Activated naive CD4-positive, alpha-beta T cell treated with Interleukin-2 at 50 U/mL for 16 hours (primary cell): ENCODE results near the gene USP6.
"Not testable (repeated sequence)": the region's sequence is repeated elsewhere in the genome, so short reads cannot be mapped to it uniquely, and the experiment has no call there.

Experiments
- DNase-seq: peaks from one replicate; pipeline ENCODE4 v3.0.0-alpha.2; 2020

Gene USP6

GRCh38 chr17:5122586-5123342 is 6.9 kb downstream of the USP6 start:
- no peak for DNase-seq

- no peak for DNase-seq
Measured at GRCh38 chr17:5123343-5124124, 7.7 kb downstream of the USP6 start.

DNA sequence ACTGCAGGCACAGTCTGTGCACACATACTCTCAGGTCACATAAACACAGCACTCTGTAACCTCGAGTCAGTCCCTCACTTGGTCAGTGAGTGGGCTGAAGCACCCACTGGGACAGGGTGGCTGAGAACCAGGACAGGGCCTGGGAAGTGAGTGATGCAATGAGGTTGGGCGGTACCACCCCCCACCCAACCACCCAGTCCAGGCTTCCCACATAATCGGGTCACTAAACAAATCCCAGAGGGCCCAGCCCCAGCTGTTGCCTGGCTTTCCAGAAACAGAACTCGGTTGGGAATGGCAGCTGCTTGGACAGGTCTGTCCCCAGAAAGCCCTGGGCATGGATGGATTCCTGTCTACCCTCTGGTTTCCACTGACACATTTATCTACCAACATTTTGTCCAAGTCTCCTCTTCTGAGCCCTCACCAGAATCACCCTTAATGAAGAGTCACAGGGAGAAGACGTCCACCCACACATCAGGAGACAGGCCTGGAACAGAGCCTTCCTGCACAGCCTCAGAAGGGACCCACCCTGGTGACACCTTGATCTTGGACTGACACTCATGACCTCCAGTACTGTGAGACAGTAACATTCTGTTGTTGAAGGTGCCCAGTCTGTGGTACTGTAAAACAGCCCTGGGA is 8.4 kb downstream of the USP6 start:
- DNase-seq: not testable (repeated sequence)

- DNase-seq: not testable (repeated sequence)
Measured at GRCh38 chr17:5124896-5125295, 9.1 kb downstream of the USP6 start.

GRCh38 chr17:5126719-5127488 is 11.1 kb downstream of the USP6 start:
- no peak for DNase-seq

DNA sequence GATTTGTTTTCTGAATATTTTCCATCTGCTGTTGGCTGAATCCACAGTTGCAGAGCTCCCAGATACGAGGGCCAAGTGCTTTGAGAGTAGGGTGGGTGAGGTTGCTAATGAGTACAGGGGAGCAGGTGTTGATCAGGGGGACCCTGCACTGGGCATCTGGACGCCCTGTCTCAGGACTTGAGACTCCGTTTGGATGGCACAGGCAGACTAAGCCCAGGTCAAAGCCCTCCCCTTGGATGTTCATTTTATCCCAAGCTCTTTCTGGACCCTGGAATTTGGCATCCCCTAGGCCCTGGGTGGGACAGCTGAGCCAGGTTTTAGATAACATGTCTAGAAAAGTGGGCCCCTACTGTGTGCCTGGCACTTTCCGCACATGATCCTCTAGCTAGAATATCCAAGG is 12.1 kb downstream of the USP6 start:
- DNase-seq: no peak

GRCh38 chr17:5128387-5128786 is 12.6 kb downstream of the USP6 start:
- not testable (repeated sequence) for DNase-seq

DNA sequence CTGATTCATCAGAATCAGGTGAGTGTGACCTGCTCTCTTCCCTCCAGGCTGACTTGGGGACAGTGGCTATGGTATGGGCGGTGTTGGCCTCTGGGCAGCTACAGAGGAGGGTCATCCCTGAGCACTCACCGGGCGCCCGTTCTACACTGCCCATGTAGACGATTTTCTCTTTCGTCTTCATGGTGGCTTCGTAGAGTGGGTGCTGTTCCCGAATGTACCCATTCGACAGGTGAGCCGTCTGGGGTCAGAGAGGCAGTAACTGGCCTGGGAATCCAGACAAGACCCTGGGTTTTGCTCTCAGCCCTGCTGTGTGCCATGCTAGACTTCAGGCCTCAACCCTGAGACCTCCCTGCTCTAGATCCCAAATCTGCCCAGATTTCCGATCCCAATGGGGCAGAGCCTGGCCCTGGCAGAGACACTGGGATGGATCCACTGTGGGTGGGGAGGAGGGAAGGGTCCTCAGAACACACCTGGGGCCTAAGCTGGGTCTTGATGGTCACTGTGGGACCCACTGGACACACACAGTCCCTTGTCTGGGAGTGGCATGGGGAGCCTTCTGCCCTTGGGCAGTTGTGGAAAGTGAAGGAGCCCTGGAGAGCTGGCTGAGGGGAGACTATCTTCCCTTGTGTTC is 13.2 kb downstream of the USP6 start:
- no peak for DNase-seq

DNA sequence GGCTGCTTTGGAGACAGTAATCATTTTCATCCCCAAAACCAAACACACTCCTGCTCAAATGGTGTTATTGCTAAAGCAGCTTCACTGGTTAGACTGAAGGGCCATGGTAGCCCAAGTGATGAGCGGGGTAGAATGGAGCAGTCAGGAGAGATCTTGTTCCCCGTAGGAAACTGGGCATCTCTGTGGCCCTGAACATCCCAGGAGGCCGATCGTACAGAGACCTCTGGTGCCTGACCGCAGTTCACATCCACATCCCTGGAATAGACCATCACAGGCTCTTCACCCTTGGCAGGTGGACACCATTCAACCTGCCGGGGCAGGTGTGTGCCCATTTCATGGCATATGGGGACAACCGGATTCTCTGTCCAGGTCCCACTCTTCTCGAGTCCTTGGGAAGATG is 13.9 kb downstream of the USP6 start:
- not testable (repeated sequence) for DNase-seq

DNA sequence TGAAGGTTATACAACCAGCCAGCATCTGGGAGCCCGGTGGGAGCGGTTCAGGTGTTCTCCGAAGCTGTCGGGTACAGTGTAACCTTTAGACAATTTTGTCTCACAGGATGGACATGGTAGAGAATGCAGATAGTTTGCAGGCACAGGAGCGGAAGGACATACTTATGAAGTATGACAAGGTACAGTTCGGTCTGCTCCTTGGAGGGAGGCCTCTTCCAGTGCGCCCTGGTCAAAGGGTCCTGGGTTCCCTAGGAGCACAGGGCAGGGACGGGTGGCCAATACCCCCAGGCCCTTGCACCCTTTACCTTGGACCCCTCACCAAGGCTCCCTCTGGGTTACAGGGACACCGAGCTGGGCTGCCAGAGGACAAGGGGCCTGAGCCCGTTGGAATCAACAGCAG is 14.4 kb downstream of the USP6 start:
- DNase-seq: not testable (repeated sequence)

GRCh38 chr17:5130687-5131086 is 14.9 kb downstream of the USP6 start:
- not testable (repeated sequence) for DNase-seq

- no peak for DNase-seq
Measured at GRCh38 chr17:5131146-5131715, 15.4 kb downstream of the USP6 start.

DNA sequence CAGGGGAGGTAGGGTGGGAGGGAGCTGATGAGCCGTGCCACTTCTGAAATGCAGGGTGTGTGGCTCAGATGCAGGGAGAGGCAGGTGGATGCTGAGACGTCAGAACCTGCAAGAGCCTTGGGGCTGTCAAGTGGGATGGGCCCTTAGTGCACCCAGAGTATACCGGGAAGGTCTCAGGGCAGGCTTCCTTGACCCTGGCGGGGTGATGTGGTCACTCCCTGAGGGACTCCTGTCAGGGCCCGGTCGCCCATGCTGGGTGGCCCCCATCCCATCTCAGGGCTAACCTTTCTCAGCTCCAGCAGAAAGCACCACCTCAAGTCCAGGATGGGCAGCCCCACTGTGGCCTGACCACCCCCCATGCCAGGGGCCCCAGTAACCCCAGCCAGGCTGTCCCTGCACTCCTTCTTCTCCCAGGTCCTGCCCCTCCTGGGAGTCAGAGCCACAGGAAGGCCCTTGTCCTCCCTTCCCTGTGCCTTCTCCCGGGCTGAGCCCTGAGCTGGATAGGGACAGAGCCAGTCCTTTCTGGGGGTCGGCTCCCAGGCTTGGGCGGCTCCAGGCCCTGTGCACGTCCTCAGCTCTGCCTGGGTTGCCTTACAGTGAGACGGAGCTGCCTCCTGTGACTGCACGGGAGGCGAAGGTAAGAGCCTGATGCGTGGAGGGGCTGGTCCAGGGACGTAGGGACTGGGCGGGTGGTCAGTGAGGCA is 16.1 kb downstream of the USP6 start:
- DNase-seq: not testable (repeated sequence)

GRCh38 chr17:5132503-5133225 is 16.8 kb downstream of the USP6 start:
- DNase-seq: not testable (repeated sequence)

GRCh38 chr17:5133311-5133710 is 17.5 kb downstream of the USP6 start:
- DNase-seq: no peak

DNA sequence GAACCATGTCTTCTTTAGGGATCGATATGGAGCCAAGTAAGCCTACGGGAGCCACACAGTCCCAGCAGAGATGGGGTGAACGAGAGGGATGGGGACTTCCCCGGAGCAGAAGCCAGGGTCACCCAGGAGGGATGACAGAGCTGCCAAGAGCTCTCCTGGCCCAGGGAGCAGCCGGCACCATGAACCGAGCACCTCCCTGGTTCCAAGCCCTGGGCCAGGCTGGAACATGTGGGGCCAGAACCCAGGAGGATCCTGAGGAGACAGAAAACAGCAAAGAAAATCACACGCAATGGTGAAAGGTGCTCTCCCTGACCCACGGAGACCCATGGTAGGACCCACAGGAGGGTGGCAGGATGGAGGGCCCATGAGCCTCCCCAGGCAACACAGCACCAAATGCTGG is 18.1 kb downstream of the USP6 start:
- not testable (repeated sequence) for DNase-seq

DNA sequence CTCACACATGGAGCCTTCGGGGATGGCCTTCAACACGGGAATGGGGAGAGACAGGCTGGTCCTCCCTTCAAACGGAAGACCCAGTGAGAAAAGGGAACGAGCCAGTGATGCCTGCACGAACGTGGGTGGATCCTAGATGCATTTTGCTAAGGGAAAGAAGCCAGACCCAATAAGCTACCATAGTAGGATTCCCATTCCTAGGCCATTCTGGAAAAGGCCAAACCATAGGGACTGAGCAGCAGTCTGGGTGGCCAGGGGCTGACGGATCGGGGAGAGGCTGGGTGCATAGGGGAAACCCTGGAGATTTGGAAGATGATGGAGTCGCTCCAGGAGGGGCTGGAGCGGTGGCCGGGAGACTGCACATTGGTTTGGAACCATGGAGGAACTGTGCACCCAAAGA is 18.7 kb downstream of the USP6 start:
- not testable (repeated sequence) for DNase-seq

- DNase-seq: not testable (repeated sequence)
Measured at GRCh38 chr17:5135131-5135712, 19.4 kb downstream of the USP6 start.

- no peak for DNase-seq
Measured at GRCh38 chr17:5135726-5136579, 20.1 kb downstream of the USP6 start.
